A549 (cell line): ENCODE results near the gene EME2. TPM values are rescaled to one million over a fixed set of nuclear protein-coding genes. Genes with fewer than 3 reads are reported as not detected.

Experiments used
- ATAC-seq, 2 experiments: fragments of 200-7000 bp in 1 of 2; fragments of >200 bp in 1 of 2; cut with Nextera tagmentation in 1 of 2; cut with Tn5 transposase in 1 of 2; 3 replicates each; pipeline versions ENCODE4 v1.8.0 to v1.9.1; 2018 to 2020; ENCODE audit warnings: mild to moderate bottlenecking in 1 of 2, moderate library complexity in 1 of 2
- CTCF ChIA-PET: fragments of 300-600 bp; sonication (Branson Sonifier 250); formaldehyde crosslinking; extraction: SDS; loops from one replicate; lab custom pipeline; 2021; ENCODE audit warnings: antibody characterized with exemption, inconsistent platforms; lab: Yijun Ruan, JAX
- POLR2A ChIA-PET: fragments of 350-600 bp; formaldehyde crosslinking; extraction: SDS; loops from one replicate; lab custom pipeline; 2021; ENCODE audit warnings: antibody characterized with exemption, inconsistent platforms; lab: Yijun Ruan, JAX
- DNase-seq, 2 experiments: peaks; one replicate each; pipeline versions ENCODE4 v3.0.0 to v3.0.0-alpha.2; 2011 to 2016; ENCODE audit warnings: low read depth in 1 of 2, low spot score in 1 of 2
- FAIRE-seq: peaks from 2 replicates; lab custom pipeline; 2011; peaks lifted over from hg19 to GRCh38; lab: Jason Lieb, UNC
- H3K27ac ChIP-seq, 2 experiments: fragments of >200 bp; sonication (Bioruptor Twin); formaldehyde crosslinking; 3 replicates each; pipeline ENCODE4 v1.5.1; 2016 to 2017
- H3K4me1 ChIP-seq: fragments of >200 bp; sonication (Bioruptor Twin); formaldehyde crosslinking; 3 replicates; pipeline ENCODE4 v1.6.1; 2016
- H3K4me2 ChIP-seq: fragments of >200 bp; sonication (Bioruptor Twin); formaldehyde crosslinking; 3 replicates; pipeline ENCODE4 v1.6.1; 2016
- H3K4me3 ChIP-seq: fragments of >200 bp; sonication (Bioruptor Twin); formaldehyde crosslinking; 3 replicates; pipeline ENCODE4 v1.5.1; 2016
- H3K9me3 ChIP-seq: fragments of >200 bp; sonication (Bioruptor Twin); formaldehyde crosslinking; 3 replicates; pipeline ENCODE4 v1.6.1; 2016
- ATOH8 ChIP-seq: fragments of 250-450 bp; sonication (Bioruptor Pico); IDR thresholded peaks from 2 replicates; pipeline ENCODE4 v1.5.0; 2020; ENCODE audit warnings: low read depth, mild to moderate bottlenecking, moderate library complexity
- BHLHE40 ChIP-seq: IDR thresholded peaks from 2 replicates; pipeline ENCODE4 v1.6.1; 2012; ENCODE audit warnings: low read depth, low read length, inconsistent platforms
- CBX8 ChIP-seq: fragments of 200-600 bp; sonication (generic); IDR thresholded peaks from 2 replicates; pipeline ENCODE4 v1.6.1; 2016
- CHD4 ChIP-seq: fragments of 200-600 bp; sonication (generic); IDR thresholded peaks from 2 replicates; pipeline ENCODE4 v1.6.1; 2016; ENCODE audit warnings: antibody characterized with exemption, mild to moderate bottlenecking, borderline replicate concordance
- EHF ChIP-seq: fragments of 250-450 bp; sonication (Bioruptor Pico); IDR thresholded peaks from 2 replicates; pipeline ENCODE4 v1.5.0; 2020; ENCODE audit warnings: mild to moderate bottlenecking
- ELK1 ChIP-seq: fragments of 150-350 bp; IDR thresholded peaks from 2 replicates; pipeline ENCODE4 v1.6.1; 2014; ENCODE audit warnings: low read depth, mild to moderate bottlenecking, low read length
- ESRRA ChIP-seq: fragments of 150-350 bp; IDR thresholded peaks from 2 replicates; pipeline ENCODE4 v1.6.1; 2014; ENCODE audit warnings: mild to moderate bottlenecking, low read length, borderline replicate concordance
- FOSL2 ChIP-seq, 2 experiments: fragments of 450-650 bp in 1 of 2; fragments of >200 bp in 1 of 2; sonication (Bioruptor Twin) in 1 of 2; formaldehyde crosslinking; IDR thresholded peaks; 2 replicates each; pipeline versions ENCODE4 v1.5.0 to v1.6.1; 2016 to 2020; ENCODE audit warnings: mild to moderate bottlenecking in 1 of 2, moderate library complexity in 1 of 2
- HDAC2 ChIP-seq: fragments of 200-600 bp; sonication (generic); IDR thresholded peaks from 2 replicates; pipeline ENCODE4 v1.6.1; 2016
- HEYL ChIP-seq: fragments of 250-450 bp; sonication (Bioruptor Pico); IDR thresholded peaks from 2 replicates; pipeline ENCODE4 v1.8.0; 2021; ENCODE audit warnings: mild to moderate bottlenecking, moderate library complexity
- HOXB13 ChIP-seq: fragments of 250-450 bp; sonication (Bioruptor Pico); IDR thresholded peaks from 2 replicates; pipeline ENCODE4 v1.5.0; 2020; ENCODE audit warnings: low read depth, mild to moderate bottlenecking, moderate library complexity
- HOXB5 ChIP-seq: fragments of 250-450 bp; sonication (Bioruptor Pico); IDR thresholded peaks from 2 replicates; pipeline ENCODE4 v1.5.0; 2020; ENCODE audit warnings: mild to moderate bottlenecking, moderate library complexity
- JUN ChIP-seq, 2 experiments: fragments of >200 bp; sonication (Bioruptor Twin); formaldehyde crosslinking; IDR thresholded peaks; 2 replicates in 1 of 2; 3 replicates in 1 of 2; pipeline ENCODE4 v1.6.1; 2016 to 2017
- KDM5A ChIP-seq: fragments of 200-600 bp; sonication (generic); IDR thresholded peaks from 2 replicates; pipeline ENCODE4 v1.6.1; 2016; ENCODE audit warnings: antibody characterized with exemption, mild to moderate bottlenecking
- NPAS2 ChIP-seq: fragments of 250-450 bp; sonication (Bioruptor Pico); IDR thresholded peaks from 2 replicates; pipeline ENCODE4 v1.8.0; 2022; ENCODE audit warnings: mild to moderate bottlenecking, moderate library complexity, borderline replicate concordance
- POLR2A ChIP-seq: IDR thresholded peaks from 2 replicates; pipeline ENCODE4 v1.6.1; 2012; ENCODE audit warnings: mild to moderate bottlenecking, low read length
- TFCP2L1 ChIP-seq: fragments of 250-450 bp; sonication (Bioruptor Pico); IDR thresholded peaks from 2 replicates; pipeline ENCODE4 v1.5.0; 2021; ENCODE audit warnings: mild to moderate bottlenecking
- TP53 ChIP-seq: fragments of 250-450 bp; sonication (Bioruptor Pico); IDR thresholded peaks from 2 replicates; pipeline ENCODE4 v1.5.0; 2021; ENCODE audit warnings: mild to moderate bottlenecking, moderate library complexity
- ZSCAN20 ChIP-seq: fragments of 250-450 bp; sonication (Bioruptor Pico); IDR thresholded peaks from 2 replicates; pipeline ENCODE4 v1.8.0; 2022; ENCODE audit warnings: mild to moderate bottlenecking, moderate library complexity
- WGBS: methylation state at CpG from one replicate; pipeline ENCODE4 v1.1.6; 2017; ENCODE audit errors: missing lambda C conversion rate; 5-methylcytosine and 5-hydroxymethylcytosine counted together
- polyA plus RNA-seq, 4 experiments: library from polyadenylated mRNA; depleted of rRNA in 3 of 4; stranded (reverse); fragments of >200 nt; fragmentation: RNase III in 1 of 4; extraction: RNeasy Plus Mini Kit Qiagen cat#74134 plus additional on column Dnase treatment in 1 of 4; gene quantifications; 2 replicates in 3 of 4; 3 replicates in 1 of 4; pipeline ENCODE4 v1.2.3, GENCODE V29; 2011 to 2017
- TF ChIP-seq, protein P1 (sequence below): IDR thresholded peaks from 2 replicates; pipeline ENCODE4 v1.6.1; 2012

Gene EME2
- polyA plus RNA-seq, 2 of the 4 experiments (the other 2 are of a cell fraction) = 2.9 to 16.5 TPM

GRCh38 chr16:1772908-1773702 is 495 bp downstream of the EME2 start, which contains the start of gene MRPS34 (continued):
- TF ChIP-seq KDM5A (peak; percentile 91), FOSL2 (IDR thresholded peaks at IDR 0.05) (no peak), FOSL2 (CRISPR knock-in tag; IDR thresholded peaks at IDR 0.05) (0 out of 2 replicates have a peak, but pooled peaks have one; percentile 16)

DNA sequence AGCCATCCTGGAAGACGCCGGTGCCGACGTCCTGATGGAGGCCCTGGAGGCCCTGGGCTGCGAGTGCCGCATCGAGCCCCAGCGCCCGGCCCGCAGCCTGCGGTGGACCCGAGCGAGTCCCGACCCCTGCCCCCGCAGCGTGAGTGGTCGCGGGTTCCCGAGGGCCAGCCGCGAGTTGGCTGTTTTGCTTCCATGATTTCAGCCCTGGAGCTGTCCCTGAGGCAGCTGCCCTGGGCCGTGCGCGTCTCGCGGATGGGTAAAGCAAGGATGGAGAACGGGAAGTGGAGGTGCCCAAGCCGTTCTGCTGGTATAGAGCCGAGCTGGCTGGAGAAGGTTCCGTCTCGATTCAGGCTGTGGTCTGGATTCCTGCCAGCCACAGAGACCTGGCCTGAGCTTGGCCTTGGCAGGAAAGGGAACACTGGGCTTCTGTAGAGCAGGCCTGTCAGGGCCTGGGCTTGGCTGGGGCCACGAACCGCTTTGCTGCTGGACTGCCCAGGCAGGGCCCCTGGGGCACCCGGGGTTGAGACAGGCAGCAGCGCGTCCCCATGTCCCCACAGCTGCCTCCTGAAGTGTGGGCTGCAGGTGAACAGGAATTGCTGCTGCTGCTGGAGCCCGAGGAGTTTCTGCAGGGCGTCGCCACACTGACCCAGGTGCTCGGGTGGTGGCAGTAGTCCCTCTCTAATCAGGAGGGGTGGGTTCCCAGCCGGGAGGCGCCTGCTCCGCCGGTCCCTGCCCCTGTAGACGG is 1.3 kb downstream of the EME2 start:
- peaks cover 21% of the 10 kb centered on the region for H3K4me1 ChIP-seq
- DNase-seq (no peak), FAIRE-seq (no peak), ATAC-seq (peak in 1 of 2 experiments; percentile 1; a peak in 3 of 6 replicates)
- POLR2A ChIA-PET = interaction anchor here (0.8 to 6.5 kb wide), 2 partner anchors 8 to 68 kb away, joined by 3 to 46 read pairs; partner anchors contain the start of genes MAPK8IP3, NUBP2 and SPSB3
- TF ChIP-seq ZSCAN20 (CRISPR knock-in tag) (no peak), TP53 (CRISPR knock-in tag) (no peak), HEYL (CRISPR knock-in tag) (no peak), TFCP2L1 (CRISPR knock-in tag) (no peak)
- peak overlapping the region; percentile 95 to 98 for H3K27ac ChIP-seq
- H3K9me3 ChIP-seq = no peaks in the 10 kb centered on the region
- 26% methylated on average over 33 of the region's 45 CpGs for WGBS
- peak overlapping the region; percentile 90 for H3K4me2 ChIP-seq
- CTCF ChIA-PET = interaction anchor here (0.7 to 2.3 kb wide), 15 partner anchors 9 to 96 kb away, joined by 3 to 13 read pairs (median 4); partner anchors contain the start of genes IGFALS, JPT2, MAPK8IP3 and NUBP2
- H3K4me3 ChIP-seq = peak overlapping the region; percentile 85

DNA sequence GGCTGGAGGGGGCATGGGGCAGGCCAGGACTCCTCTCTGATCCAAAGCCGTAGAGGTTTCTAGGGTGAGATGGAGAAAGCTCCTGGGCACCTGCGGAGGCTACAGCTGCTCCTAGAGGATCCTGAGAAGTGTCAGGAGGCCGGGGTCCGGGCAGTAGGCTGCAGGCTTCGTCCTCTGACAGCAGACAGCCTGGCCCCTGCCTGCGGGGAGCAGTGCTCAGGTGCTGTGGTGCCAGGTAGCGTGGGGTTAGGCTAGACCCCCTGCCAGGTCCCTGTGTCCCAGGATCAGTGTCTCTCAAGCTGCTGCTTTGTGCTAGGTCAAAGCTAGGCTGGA is 1.8 kb downstream of the EME2 start:
- POLR2A ChIA-PET = interaction anchor here (0.8 to 6.5 kb wide), 2 partner anchors 8 to 69 kb away, joined by 3 to 46 read pairs; partner anchors contain the start of genes MAPK8IP3, NUBP2 and SPSB3
- WGBS = 90% methylated on average over 6 of the region's 7 CpGs
- ATAC-seq (no peak), FAIRE-seq (no peak), DNase-seq (no peak)
- CTCF ChIA-PET = interaction anchor here (0.7 to 2.3 kb wide), 13 partner anchors 8 to 96 kb away, joined by 3 to 13 read pairs (median 4); partner anchors contain the start of genes IGFALS, JPT2, MAPK8IP3 and NUBP2
- H3K4me3 ChIP-seq = peak overlapping the region; percentile 85; the same call in 1 of the 3 replicates
- peaks cover 20% of the 10 kb centered on the region for H3K4me1 ChIP-seq
- TF ChIP-seq HOXB5 (no peak), POLR2A (no peak), HDAC2 (no peak), HOXB13 (no peak), EHF (CRISPR knock-in tag) (no peak), TFCP2L1 (CRISPR knock-in tag) (no peak), ATOH8 (CRISPR knock-in tag) (no peak), FOSL2 (IDR thresholded peaks at IDR 0.05) (no peak), FOSL2 (CRISPR knock-in tag; IDR thresholded peaks at IDR 0.05) (no peak), ESRRA (no peak), CBX8 (no peak), BHLHE40 (no peak), NPAS2 (no peak), JUN (IDR thresholded peaks at IDR 0.05) (no peak), CHD4 (no peak), ELK1 (no peak)
- TF ChIP-seq, protein P1, sequence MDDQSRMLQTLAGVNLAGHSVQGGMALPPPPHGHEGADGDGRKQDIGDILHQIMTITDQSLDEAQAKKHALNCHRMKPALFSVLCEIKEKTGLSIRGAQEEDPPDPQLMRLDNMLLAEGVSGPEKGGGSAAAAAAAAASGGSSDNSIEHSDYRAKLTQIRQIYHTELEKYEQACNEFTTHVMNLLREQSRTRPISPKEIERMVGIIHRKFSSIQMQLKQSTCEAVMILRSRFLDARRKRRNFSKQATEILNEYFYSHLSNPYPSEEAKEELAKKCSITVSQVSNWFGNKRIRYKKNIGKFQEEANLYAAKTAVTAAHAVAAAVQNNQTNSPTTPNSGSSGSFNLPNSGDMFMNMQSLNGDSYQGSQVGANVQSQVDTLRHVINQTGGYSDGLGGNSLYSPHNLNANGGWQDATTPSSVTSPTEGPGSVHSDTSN = no peak
- H3K4me2 ChIP-seq = peak overlapping the region; percentile 90
- peak overlapping the region in 1 of 2 experiments; percentile 98; a peak in 4 of 6 replicates for H3K27ac ChIP-seq
- no peaks in the 10 kb centered on the region for H3K9me3 ChIP-seq
